ENCODE results near the gene TRMT10B. TPM values are rescaled to one million over a fixed set of nuclear protein-coding genes. Genes with fewer than 3 reads are reported as not detected.

Gene TRMT10B
- total RNA-seq (1 to 10 TPM; 1.3 to 5.5 (median 2.8) TPM), polyA plus RNA-seq (1 to 10 TPM; 2.8 to 7.2 (median 3.2) TPM)
- long read RNA-seq, donor 1, partial matches to known transcripts, result 0 of 3 reads
- long read RNA-seq, donor 1, other reads (novel, unspliced or antisense), result 3 of 3 reads
- long read RNA-seq, donor 2, partial matches to known transcripts, result 3 of 31 reads
- long read RNA-seq, donor 2, other reads (novel, unspliced or antisense), result 25 of 31 reads

DNA sequence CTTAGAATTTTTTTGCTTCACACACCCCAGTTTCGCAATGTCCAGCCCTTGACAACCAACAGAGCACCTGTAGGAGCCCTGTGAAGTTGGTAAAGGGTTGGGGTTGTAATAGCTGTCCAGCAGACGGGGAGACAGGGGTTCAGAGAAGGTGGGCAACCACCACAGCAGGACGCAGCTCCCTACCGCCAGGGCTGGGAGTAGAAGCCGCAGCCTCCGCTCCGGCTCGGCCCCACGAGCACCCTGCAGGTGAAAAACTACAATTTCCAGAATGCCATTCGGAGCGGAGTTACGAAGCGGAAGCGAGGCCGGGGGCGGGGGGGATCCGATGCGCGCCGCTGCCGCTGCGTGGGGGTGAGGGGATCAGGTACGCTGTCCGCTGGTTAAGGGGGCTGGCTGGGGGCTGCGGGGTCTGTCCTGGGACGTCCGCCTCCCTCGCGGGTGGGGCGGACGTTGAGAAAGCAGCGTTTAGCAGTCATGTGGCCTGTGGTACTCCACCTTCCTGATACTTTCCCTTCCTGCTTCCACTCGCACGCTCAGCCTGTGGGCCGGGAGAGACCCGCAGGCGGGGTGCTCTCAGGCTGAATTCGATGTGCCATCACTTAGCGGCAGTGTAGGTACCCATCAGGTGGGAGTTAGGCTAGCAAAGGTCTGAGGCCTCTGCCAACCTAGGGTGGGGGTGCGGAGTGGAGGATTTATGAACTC lies at the start of gene TRMT10B:
Gene TRMT10B (plus strand): TSS at position 317 of the 702 bp plus-strand sequence. CDS start 8,127 bp downstream, outside the sequence.
- H3K36me3 ChIP-seq (ENCODE audit: insufficient read depth in 1 of 2, low read depth in 1 of 2), result peaks cover 0 to 8% of the 10 kb centered on the region in 2 donors
- peak within 1 kb of the TSS; percentile 86 for H3K4me3 ChIP-seq
- TF ChIP-seq, protein P1, sequence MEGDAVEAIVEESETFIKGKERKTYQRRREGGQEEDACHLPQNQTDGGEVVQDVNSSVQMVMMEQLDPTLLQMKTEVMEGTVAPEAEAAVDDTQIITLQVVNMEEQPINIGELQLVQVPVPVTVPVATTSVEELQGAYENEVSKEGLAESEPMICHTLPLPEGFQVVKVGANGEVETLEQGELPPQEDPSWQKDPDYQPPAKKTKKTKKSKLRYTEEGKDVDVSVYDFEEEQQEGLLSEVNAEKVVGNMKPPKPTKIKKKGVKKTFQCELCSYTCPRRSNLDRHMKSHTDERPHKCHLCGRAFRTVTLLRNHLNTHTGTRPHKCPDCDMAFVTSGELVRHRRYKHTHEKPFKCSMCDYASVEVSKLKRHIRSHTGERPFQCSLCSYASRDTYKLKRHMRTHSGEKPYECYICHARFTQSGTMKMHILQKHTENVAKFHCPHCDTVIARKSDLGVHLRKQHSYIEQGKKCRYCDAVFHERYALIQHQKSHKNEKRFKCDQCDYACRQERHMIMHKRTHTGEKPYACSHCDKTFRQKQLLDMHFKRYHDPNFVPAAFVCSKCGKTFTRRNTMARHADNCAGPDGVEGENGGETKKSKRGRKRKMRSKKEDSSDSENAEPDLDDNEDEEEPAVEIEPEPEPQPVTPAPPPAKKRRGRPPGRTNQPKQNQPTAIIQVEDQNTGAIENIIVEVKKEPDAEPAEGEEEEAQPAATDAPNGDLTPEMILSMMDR (IDR thresholded peaks at IDR 0.05), result no peak
- H3K9me3 ChIP-seq, result no peaks in the 10 kb centered on the region
- ATAC-seq (peak; percentile 84 to 98 (median 93)), DNase-seq (peak; percentile 72 to 82)
- no peaks in the 10 kb centered on the region for H3K4me1 ChIP-seq
- peak within 1 kb of the TSS; percentile 86 for H3K27ac ChIP-seq
- intact Hi-C loops (cut with DNase I), result loop anchor here in 1 of 2 donors (5.0 kb wide), 1 partner anchor 49 kb away; the partner anchor contains the start of gene DCAF10
- 2 to 3% (median 3%) methylated on average over 37 to 40 of the region's 40 CpGs for WGBS, 3 donors
- H3K27me3 ChIP-seq (ENCODE audit: insufficient read depth in 3 of 3, low read length in 2 of 3), result no peaks in the 10 kb centered on the region

GRCh38 chr9:37705787-37706186 lies 47.8 kb upstream of the TRMT10B start:
- Histone ChIP-seq H3K4me1 (no peaks in the 10 kb centered on the region), H3K9me3 (no peaks in the 10 kb centered on the region), H3K4me3 (no peak overlapping the region), H3K36me3 (ENCODE audit: insufficient read depth in 1 of 2, low read depth in 1 of 2) (peaks cover 0 to 6% of the 10 kb centered on the region in 2 donors), H3K27me3 (ENCODE audit: insufficient read depth in 3 of 3, low read length in 2 of 3) (no peaks in the 10 kb centered on the region), H3K27ac (no peak overlapping the region)
- intact Hi-C loops (cut with DNase I), result no loop called here
- WGBS, 3 donors, result 77 to 85% (median 78%) methylated on average over 3 of the region's 3 CpGs
- ATAC-seq (no peak), DNase-seq (no peak)
- TF ChIP-seq, protein P1 (IDR thresholded peaks at IDR 0.05), result no peak

- TF ChIP-seq, protein P1 (IDR thresholded peaks at IDR 0.05), result no peak
- H3K27ac ChIP-seq, result no peak overlapping the region
- no peaks in the 10 kb centered on the region for H3K4me1 ChIP-seq
- H3K9me3 ChIP-seq, result no peaks in the 10 kb centered on the region
- DNase-seq (no peak), ATAC-seq (no peak)
- H3K36me3 ChIP-seq (ENCODE audit: insufficient read depth in 1 of 2, low read depth in 1 of 2), result peaks cover 0 to 6% of the 10 kb centered on the region in 2 donors
- intact Hi-C loops (cut with DNase I), result no loop called here
- WGBS, 3 donors, result 89 to 93% (median 92%) methylated on average over 3 of the region's 3 CpGs
- H3K4me3 ChIP-seq, result no peak overlapping the region
- H3K27me3 ChIP-seq (ENCODE audit: insufficient read depth in 3 of 3, low read length in 2 of 3), result no peaks in the 10 kb centered on the region
Measured at GRCh38 chr9:37706290-37706689, 47.3 kb upstream of the TRMT10B start.

DNA sequence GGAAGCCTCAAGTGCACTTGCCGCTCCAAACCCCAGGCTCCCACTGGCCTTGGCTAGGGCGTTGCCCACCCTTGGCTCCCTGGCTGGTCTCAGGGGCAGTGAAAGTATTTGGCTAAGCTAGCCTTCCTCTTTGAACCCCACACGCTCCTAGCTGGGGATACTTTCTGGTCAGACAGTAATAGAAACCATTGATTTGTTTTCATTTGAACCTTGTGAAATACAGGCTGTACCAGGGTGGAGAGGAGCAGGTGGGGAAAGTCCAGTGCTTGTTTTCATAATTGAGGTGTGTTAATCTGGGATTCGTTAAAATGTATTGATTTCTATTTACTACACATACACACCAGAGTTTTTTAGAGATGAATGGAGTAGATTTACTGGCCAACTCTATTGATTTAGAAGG lies 45.9 kb upstream of the TRMT10B start:
- DNase-seq (no peak), ATAC-seq (no peak)
- Histone ChIP-seq H3K27ac (no peak overlapping the region), H3K4me3 (no peak overlapping the region), H3K9me3 (no peaks in the 10 kb centered on the region), H3K36me3 (ENCODE audit: insufficient read depth in 1 of 2, low read depth in 1 of 2) (peaks cover 0 to 6% of the 10 kb centered on the region in 2 donors), H3K27me3 (ENCODE audit: insufficient read depth in 3 of 3, low read length in 2 of 3) (no peaks in the 10 kb centered on the region), H3K4me1 (no peaks in the 10 kb centered on the region)
- intact Hi-C loops (cut with DNase I), result no loop called here
- WGBS, 3 donors, result 84 to 93% (median 92%) methylated on average over 4 of the region's 4 CpGs
- TF ChIP-seq, protein P1 (IDR thresholded peaks at IDR 0.05), result no peak

Measured in psoas muscle (tissue), 8 donors.